CD14-positive monocyte (primary cell): ENCODE data around the gene CDC37L1. TPM values are rescaled to one million over a fixed set of nuclear protein-coding genes. Genes with fewer than 3 reads are reported as not detected.
"Not testable (repeated sequence)": the region's sequence is repeated elsewhere in the genome, so short reads cannot be mapped to it uniquely, and the experiment has no call there.

Experiments
- DNase-seq, 3 donors: peaks; one replicate each; pipeline ENCODE4 v3.0.0-alpha.2; 2011 to 2022
- H2AFZ ChIP-seq: 2 replicates; pipeline ENCODE4 v1.6.0; 2012; ENCODE audit warnings: mild to moderate bottlenecking, low read depth, low read length, inconsistent platforms; ENCODE audit not compliant: insufficient read depth, poor library complexity, severe bottlenecking
- H3K27ac ChIP-seq, 2 donors: 1 replicate in 1 of 2; 2 replicates in 1 of 2; pipeline ENCODE4 v1.5.1; 2012 to 2013; ENCODE audit warnings: low read length in 2 of 2, control low read depth in 1 of 2, inconsistent platforms in 1 of 2, low read depth in 1 of 2, mild to moderate bottlenecking in 1 of 2
- H3K27me3 ChIP-seq, 2 donors: one replicate each; pipeline versions ENCODE4 v1.6.0 to v1.6.1; 2011 to 2013; ENCODE audit warnings: low read length in 2 of 2; ENCODE audit not compliant: control insufficient read depth in 2 of 2, insufficient read depth in 2 of 2
- H3K36me3 ChIP-seq, 2 donors: replicated peaks in 1 of 2; 1 replicate in 1 of 2; 2 replicates in 1 of 2; pipeline versions ENCODE4 v1.5.1 to v1.6.1; 2012 to 2013; ENCODE audit warnings: low read length in 2 of 2, control low read depth in 1 of 2, inconsistent platforms in 1 of 2, mild to moderate bottlenecking in 1 of 2; ENCODE audit not compliant: insufficient read depth in 2 of 2, control insufficient read depth in 1 of 2
- H3K4me1 ChIP-seq, 2 donors: 1 replicate in 1 of 2; 2 replicates in 1 of 2; pipeline versions ENCODE4 v1.5.1 to v1.6.1; 2012 to 2013; ENCODE audit warnings: low read length in 2 of 2, control low read depth in 1 of 2, inconsistent platforms in 1 of 2, mild to moderate bottlenecking in 1 of 2, moderate library complexity in 1 of 2; ENCODE audit not compliant: insufficient read depth in 2 of 2, control insufficient read depth in 1 of 2
- H3K4me2 ChIP-seq: replicated peaks from 2 replicates; pipeline ENCODE3; 2012; ENCODE audit warnings: low read length, moderate library complexity, mild to moderate bottlenecking; ENCODE audit not compliant: poor library complexity, severe bottlenecking; ENCODE audit errors: extremely low read depth
- H3K4me3 ChIP-seq, 3 experiments: fragments of 200-600 bp in 1 of 3; sonication (generic) in 1 of 3; replicated peaks in 1 of 3; 1 replicate in 2 of 3; 2 replicates in 1 of 3; pipeline ENCODE4 v1.5.1; 2011 to 2013; ENCODE audit warnings: low read length in 3 of 3, mild to moderate bottlenecking in 3 of 3, control low read depth in 2 of 3, low read depth in 2 of 3, inconsistent platforms in 1 of 3, moderate library complexity in 1 of 3
- H3K79me2 ChIP-seq: 2 replicates; pipeline ENCODE4 v1.6.0; 2012; ENCODE audit warnings: mild to moderate bottlenecking, control low read depth, inconsistent platforms, low read length, moderate library complexity; ENCODE audit not compliant: insufficient read depth
- H3K9ac ChIP-seq: 2 replicates; pipeline ENCODE4 v1.6.0; 2017; ENCODE audit warnings: low read length, mild to moderate bottlenecking; ENCODE audit not compliant: insufficient read depth, poor library complexity, severe bottlenecking
- H3K9me3 ChIP-seq, 2 donors: replicated peaks in 1 of 2; 1 replicate in 1 of 2; 2 replicates in 1 of 2; pipeline versions ENCODE4 v1.5.1 to v1.6.1; 2012 to 2013; ENCODE audit warnings: low read length in 2 of 2, control low read depth in 1 of 2; ENCODE audit not compliant: control insufficient read depth in 1 of 2, insufficient read depth in 1 of 2
- H4K20me1 ChIP-seq: 2 replicates; pipeline ENCODE4 v1.6.0; 2012; ENCODE audit warnings: mild to moderate bottlenecking, low read length, control low read depth, moderate library complexity; ENCODE audit not compliant: insufficient read depth
- H3K27ac Mint-ChIP-seq, 7 donors: one replicate each; pipeline ENCODE4 v1.8.0; 2020; ENCODE audit warnings: mild to moderate bottlenecking in 7 of 7, mixed read lengths in 7 of 7, moderate library complexity in 6 of 7, inconsistent platforms in 2 of 7
- H3K27me3 Mint-ChIP-seq, 3 donors: one replicate each; pipeline ENCODE4 v1.8.0; 2021 to 2022; ENCODE audit warnings: low read depth in 3 of 3, mild to moderate bottlenecking in 3 of 3, mixed read lengths in 3 of 3, moderate library complexity in 3 of 3, inconsistent platforms in 1 of 3
- H3K36me3 Mint-ChIP-seq, 2 donors: one replicate each; pipeline ENCODE4 v1.8.0; 2020; ENCODE audit warnings: mixed read lengths in 2 of 2, inconsistent platforms in 1 of 2, mild to moderate bottlenecking in 1 of 2
- H3K4me1 Mint-ChIP-seq: one replicate; pipeline ENCODE4 v1.8.0; 2020; ENCODE audit warnings: mild to moderate bottlenecking, mixed read lengths
- H3K4me3 Mint-ChIP-seq, 2 donors: one replicate each; pipeline ENCODE4 v1.8.0; 2020; ENCODE audit warnings: mild to moderate bottlenecking in 2 of 2, mixed read lengths in 2 of 2, moderate library complexity in 1 of 2
- H3K9me3 Mint-ChIP-seq, 7 donors: one replicate each; pipeline ENCODE4 v1.8.0; 2020 to 2022; ENCODE audit warnings: mixed read lengths in 7 of 7, mild to moderate bottlenecking in 6 of 7, moderate library complexity in 6 of 7, inconsistent platforms in 2 of 7
- CTCF ChIP-seq: fragments of 200-600 bp; IDR thresholded peaks from one replicate; pipeline ENCODE4 v1.8.0; 2022; ENCODE audit warnings: antibody characterized with exemption, mild to moderate bottlenecking
- WGBS: methylation state at CpG from one replicate; pipeline ENCODE4 v1.1.5; 2013; ENCODE audit warnings: missing lambda C conversion rate; ENCODE audit not compliant: insufficient coverage; 5-methylcytosine and 5-hydroxymethylcytosine counted together
- intact Hi-C, 2 donors: fragments of 100-400 bp; cut with micrococcal nuclease; formaldehyde crosslinking; loops; one replicate each; pipeline versions ENCODE4 v1.15.0 to v1.15.1; 2023
- polyA plus RNA-seq, 3 donors: library from polyadenylated mRNA; depleted of rRNA in 1 of 3; unstranded in 2 of 3; stranded (reverse) in 1 of 3; fragments of 300-500 nt in 2 of 3; fragments of >200 nt in 1 of 3; fragmentation: Illumina TruSeq in 2 of 3; gene quantifications; 1 replicate in 2 of 3; 2 replicates in 1 of 3; pipeline ENCODE4 v1.2.3, GENCODE V29; 2012 to 2021

Gene CDC37L1
- polyA plus RNA-seq, 3 donors, result 2.8 to 4.4 (median 2.8) TPM

GRCh38 chr9:4656621-4657020, 22.7 kb upstream of the CDC37L1 start:
- H2AFZ ChIP-seq, result no peak overlapping the region
- peaks cover 1 to 2% of the 10 kb centered on the region in 2 donors for H3K4me1 ChIP-seq
- no CpG with 5 or more reads among the region's 3 CpGs for WGBS
- intact Hi-C loops, result no loop called here
- H4K20me1 ChIP-seq, result no peaks in the 10 kb centered on the region
- TF ChIP-seq CTCF, result no peak
- no peak overlapping the region for H3K4me2 ChIP-seq
- Mint-ChIP-seq H3K27ac (no peak overlapping the region), H3K9me3 (peaks cover 0 to 5% (median 0%) of the 10 kb centered on the region in 7 donors), H3K4me1 (peaks cover under 1% of the 10 kb centered on the region), H3K4me3 (peak overlapping the region in 1 of 2 donors; percentile 22), H3K27me3 (peaks cover 31 to 40% (median 35%) of the 10 kb centered on the region in 3 donors), H3K36me3 (no peaks in the 10 kb centered on the region)
- no peaks in the 10 kb centered on the region for H3K27me3 ChIP-seq
- no peak overlapping the region for H3K9ac ChIP-seq
- DNase-seq, result no peak
- no peaks in the 10 kb centered on the region for H3K36me3 ChIP-seq
- H3K79me2 ChIP-seq, result no peaks in the 10 kb centered on the region
- no peak overlapping the region for H3K27ac ChIP-seq
- H3K4me3 ChIP-seq, result no peak overlapping the region
- H3K9me3 ChIP-seq, result no peaks in the 10 kb centered on the region

- TF ChIP-seq CTCF, result no peak
- Mint-ChIP-seq H3K4me3 (no peak overlapping the region), H3K27ac (no peak overlapping the region), H3K36me3 (no peaks in the 10 kb centered on the region), H3K4me1 (peaks cover 7% of the 10 kb centered on the region), H3K27me3 (peaks cover 31 to 35% (median 35%) of the 10 kb centered on the region in 3 donors), H3K9me3 (peaks cover 0 to 4% (median 0%) of the 10 kb centered on the region in 7 donors)
- H3K4me1 ChIP-seq, result peaks cover 7% of the 10 kb centered on the region in 2 donors
- no peaks in the 10 kb centered on the region for H3K9me3 ChIP-seq
- H3K4me2 ChIP-seq, result no peak overlapping the region
- no peak overlapping the region for H2AFZ ChIP-seq
- H3K36me3 ChIP-seq, result no peaks in the 10 kb centered on the region
- WGBS, result no CpG with 5 or more reads among the region's 4 CpGs
- peaks cover 2% of the 10 kb centered on the region for H3K79me2 ChIP-seq
- H3K27ac ChIP-seq, result no peak overlapping the region
- no peak overlapping the region for H3K9ac ChIP-seq
- no peaks in the 10 kb centered on the region for H3K27me3 ChIP-seq
- intact Hi-C loops, result no loop called here
- no peak overlapping the region for H3K4me3 ChIP-seq
- DNase-seq, result no peak
- no peaks in the 10 kb centered on the region for H4K20me1 ChIP-seq
Measured at GRCh38 chr9:4657426-4658159, 21.8 kb upstream of the CDC37L1 start.

- H3K36me3 ChIP-seq, H2AFZ ChIP-seq, H3K9ac ChIP-seq, H3K9me3 ChIP-seq, H3K27me3 ChIP-seq, H3K4me2 ChIP-seq, H4K20me1 ChIP-seq, H3K4me3 ChIP-seq, intact Hi-C loops, H3K9me3 Mint-ChIP-seq, H3K36me3 Mint-ChIP-seq, DNase-seq, H3K27ac ChIP-seq, H3K27ac Mint-ChIP-seq, H3K4me3 Mint-ChIP-seq: not testable (repeated sequence)
- no CpG with 5 or more reads among the region's 5 CpGs for WGBS
- peaks cover 38% of the 10 kb centered on the region for H3K4me1 Mint-ChIP-seq
- peaks cover 28 to 31% of the 10 kb centered on the region in 2 donors for H3K4me1 ChIP-seq
- H3K27me3 Mint-ChIP-seq, result peaks cover 22 to 33% (median 29%) of the 10 kb centered on the region in 3 donors
- peaks cover 11% of the 10 kb centered on the region for H3K79me2 ChIP-seq
Measured at GRCh38 chr9:4660665-4661064, 18.7 kb upstream of the CDC37L1 start.
